SK-N-SH treated with all-trans-retinoic acid at 6 μM for 48 hours (cell line): ENCODE results near the gene EBP.
"Not testable (repeated sequence)": the region's sequence is repeated elsewhere in the genome, so short reads cannot be mapped to it uniquely, and the experiment has no call there.

Source experiments
- ATAC-seq: fragments of 200-7000 bp; cut with Tn5 transposase; 3 replicates; pipeline ENCODE4 v1.9.1; 2020; ENCODE audit warnings: mild to moderate bottlenecking, moderate library complexity
- ARNTL ChIP-seq: fragments of 450-650 bp; formaldehyde crosslinking; IDR thresholded peaks from 2 replicates; pipeline ENCODE4 v1.5.0; 2020; ENCODE audit warnings: low read depth, mild to moderate bottlenecking, moderate library complexity, borderline replicate concordance
- BACH2 ChIP-seq: fragments of 250-450 bp; sonication (Bioruptor Pico); IDR thresholded peaks from 2 replicates; pipeline ENCODE4 v1.9.0; 2021; ENCODE audit warnings: mild to moderate bottlenecking, borderline replicate concordance
- CSRNP3 ChIP-seq: fragments of 250-450 bp; sonication (Bioruptor Pico); IDR thresholded peaks from 2 replicates; pipeline ENCODE4 v1.5.1; 2021; ENCODE audit warnings: mild to moderate bottlenecking, moderate library complexity
- ESRRG ChIP-seq: fragments of 250-450 bp; sonication (Bioruptor Pico); IDR thresholded peaks from 2 replicates; pipeline ENCODE4 v1.6.1; 2021; ENCODE audit warnings: mild to moderate bottlenecking
- ISL1 ChIP-seq: fragments of 250-450 bp; sonication (Bioruptor Pico); IDR thresholded peaks from 2 replicates; pipeline ENCODE4 v2.1.2; 2022; ENCODE audit warnings: mild to moderate bottlenecking, moderate library complexity
- POU6F1 ChIP-seq: fragments of 250-450 bp; sonication (Bioruptor Pico); IDR thresholded peaks from 2 replicates; pipeline ENCODE4 v1.8.0; 2021; ENCODE audit warnings: low read depth, mild to moderate bottlenecking, moderate library complexity, borderline replicate concordance
- PPARA ChIP-seq: fragments of 250-450 bp; sonication (Bioruptor Pico); IDR thresholded peaks from 2 replicates; pipeline ENCODE4 v1.5.0; 2020; ENCODE audit warnings: mild to moderate bottlenecking, borderline replicate concordance
- SNAI2 ChIP-seq: fragments of 250-450 bp; sonication (Bioruptor Pico); IDR thresholded peaks from 2 replicates; pipeline ENCODE4 v1.5.0; 2020; ENCODE audit warnings: mild to moderate bottlenecking, moderate library complexity
- TCF4 ChIP-seq: fragments of 250-450 bp; sonication (Bioruptor Pico); IDR thresholded peaks from 2 replicates; pipeline ENCODE4 v1.8.0; 2021; ENCODE audit warnings: mild to moderate bottlenecking, moderate library complexity, borderline replicate concordance
- TOX ChIP-seq: fragments of 250-450 bp; sonication (Bioruptor Pico); IDR thresholded peaks from 2 replicates; pipeline ENCODE4 v1.8.0; 2021; ENCODE audit warnings: mild to moderate bottlenecking, moderate library complexity, borderline replicate concordance
- ZFP3 ChIP-seq: fragments of 250-450 bp; sonication (Bioruptor Pico); IDR thresholded peaks from 2 replicates; pipeline ENCODE4 v1.5.0; 2020; ENCODE audit warnings: mild to moderate bottlenecking, moderate library complexity
- ZFP30 ChIP-seq: fragments of 450-650 bp; formaldehyde crosslinking; IDR thresholded peaks from 2 replicates; pipeline ENCODE4 v1.5.0; 2022; ENCODE audit warnings: mild to moderate bottlenecking, moderate library complexity
- ZNF565 ChIP-seq: fragments of 450-650 bp; formaldehyde crosslinking; conservative IDR thresholded peaks from 2 replicates; pipeline ENCODE4 v1.5.0; 2020; ENCODE audit warnings: low read depth, mild to moderate bottlenecking, moderate library complexity
- ZNF70 ChIP-seq: fragments of 450-650 bp; formaldehyde crosslinking; IDR thresholded peaks from 2 replicates; pipeline ENCODE4 v1.5.0; 2020; ENCODE audit warnings: mild to moderate bottlenecking, moderate library complexity
- ZNF8 ChIP-seq: fragments of 450-650 bp; formaldehyde crosslinking; IDR thresholded peaks from 2 replicates; pipeline ENCODE4 v1.5.0; 2020; ENCODE audit warnings: mild to moderate bottlenecking, moderate library complexity
- TF ChIP-seq, protein P1 (sequence below): fragments of 250-450 bp; sonication (Bioruptor Pico); IDR thresholded peaks from 2 replicates; pipeline ENCODE4 v1.8.0; 2020; ENCODE audit warnings: mild to moderate bottlenecking, moderate library complexity, borderline replicate concordance
- TF ChIP-seq, protein P2 (sequence below): fragments of 250-450 bp; sonication (Bioruptor Pico); IDR thresholded peaks from 2 replicates; pipeline ENCODE4 v1.5.1; 2020; ENCODE audit warnings: low read depth, mild to moderate bottlenecking, moderate library complexity
- TF ChIP-seq, protein P3 (sequence below): fragments of 250-450 bp; sonication (Bioruptor Pico); IDR thresholded peaks from 2 replicates; pipeline ENCODE4 v1.5.0; 2020; ENCODE audit warnings: mild to moderate bottlenecking, moderate library complexity

The EBP gene

DNA sequence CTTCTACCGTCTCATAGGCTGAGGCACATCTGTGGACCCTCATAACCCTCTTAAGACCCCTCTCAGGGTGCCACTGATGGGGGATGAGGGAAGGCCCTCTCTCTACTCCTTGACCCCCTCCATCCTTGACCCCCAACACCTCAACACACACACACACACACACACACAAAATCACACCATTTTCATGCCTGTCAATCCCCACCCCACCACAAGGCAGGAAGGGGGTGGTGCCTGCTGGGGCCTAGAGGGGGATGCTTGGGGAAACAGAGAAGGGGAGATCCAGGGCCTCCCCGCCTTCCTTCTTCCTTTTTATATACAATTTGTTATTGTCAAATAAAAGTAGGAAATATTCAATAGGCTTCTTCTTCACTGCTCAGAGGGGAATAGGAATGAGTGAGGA lies 1.2 kb upstream of the EBP start (continued):
- TF ChIP-seq, protein P1, sequence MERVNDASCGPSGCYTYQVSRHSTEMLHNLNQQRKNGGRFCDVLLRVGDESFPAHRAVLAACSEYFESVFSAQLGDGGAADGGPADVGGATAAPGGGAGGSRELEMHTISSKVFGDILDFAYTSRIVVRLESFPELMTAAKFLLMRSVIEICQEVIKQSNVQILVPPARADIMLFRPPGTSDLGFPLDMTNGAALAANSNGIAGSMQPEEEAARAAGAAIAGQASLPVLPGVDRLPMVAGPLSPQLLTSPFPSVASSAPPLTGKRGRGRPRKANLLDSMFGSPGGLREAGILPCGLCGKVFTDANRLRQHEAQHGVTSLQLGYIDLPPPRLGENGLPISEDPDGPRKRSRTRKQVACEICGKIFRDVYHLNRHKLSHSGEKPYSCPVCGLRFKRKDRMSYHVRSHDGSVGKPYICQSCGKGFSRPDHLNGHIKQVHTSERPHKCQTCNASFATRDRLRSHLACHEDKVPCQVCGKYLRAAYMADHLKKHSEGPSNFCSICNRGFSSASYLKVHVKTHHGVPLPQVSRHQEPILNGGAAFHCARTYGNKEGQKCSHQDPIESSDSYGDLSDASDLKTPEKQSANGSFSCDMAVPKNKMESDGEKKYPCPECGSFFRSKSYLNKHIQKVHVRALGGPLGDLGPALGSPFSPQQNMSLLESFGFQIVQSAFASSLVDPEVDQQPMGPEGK (CRISPR knock-in tag), result no peak
- no peak for TF ChIP-seq ZFP3

GRCh38 chrX:48520976-48521352 lies 644 bp upstream of the EBP start:
- ATAC-seq, result no peak
- TF ChIP-seq ZFP30 (CRISPR knock-in tag) (no peak), ZNF565 (no peak), BACH2 (CRISPR knock-in tag) (no peak), ESRRG (no peak), PPARA (CRISPR knock-in tag) (no peak), ARNTL (CRISPR knock-in tag) (no peak), CSRNP3 (no peak), TCF4 (no peak), SNAI2 (CRISPR knock-in tag) (no peak), ZFP3 (no peak), ZNF8 (CRISPR knock-in tag) (no peak), ISL1 (CRISPR knock-in tag) (no peak), TOX (CRISPR knock-in tag) (no peak), POU6F1 (no peak)
- TF ChIP-seq, protein P2, sequence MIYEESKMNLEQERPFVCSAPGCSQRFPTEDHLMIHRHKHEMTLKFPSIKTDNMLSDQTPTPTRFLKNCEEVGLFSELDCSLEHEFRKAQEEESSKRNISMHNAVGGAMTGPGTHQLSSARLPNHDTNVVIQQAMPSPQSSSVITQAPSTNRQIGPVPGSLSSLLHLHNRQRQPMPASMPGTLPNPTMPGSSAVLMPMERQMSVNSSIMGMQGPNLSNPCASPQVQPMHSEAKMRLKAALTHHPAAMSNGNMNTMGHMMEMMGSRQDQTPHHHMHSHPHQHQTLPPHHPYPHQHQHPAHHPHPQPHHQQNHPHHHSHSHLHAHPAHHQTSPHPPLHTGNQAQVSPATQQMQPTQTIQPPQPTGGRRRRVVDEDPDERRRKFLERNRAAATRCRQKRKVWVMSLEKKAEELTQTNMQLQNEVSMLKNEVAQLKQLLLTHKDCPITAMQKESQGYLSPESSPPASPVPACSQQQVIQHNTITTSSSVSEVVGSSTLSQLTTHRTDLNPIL, result no peak
- TF ChIP-seq, protein P1 (CRISPR knock-in tag), result no peak
- TF ChIP-seq, protein P3, sequence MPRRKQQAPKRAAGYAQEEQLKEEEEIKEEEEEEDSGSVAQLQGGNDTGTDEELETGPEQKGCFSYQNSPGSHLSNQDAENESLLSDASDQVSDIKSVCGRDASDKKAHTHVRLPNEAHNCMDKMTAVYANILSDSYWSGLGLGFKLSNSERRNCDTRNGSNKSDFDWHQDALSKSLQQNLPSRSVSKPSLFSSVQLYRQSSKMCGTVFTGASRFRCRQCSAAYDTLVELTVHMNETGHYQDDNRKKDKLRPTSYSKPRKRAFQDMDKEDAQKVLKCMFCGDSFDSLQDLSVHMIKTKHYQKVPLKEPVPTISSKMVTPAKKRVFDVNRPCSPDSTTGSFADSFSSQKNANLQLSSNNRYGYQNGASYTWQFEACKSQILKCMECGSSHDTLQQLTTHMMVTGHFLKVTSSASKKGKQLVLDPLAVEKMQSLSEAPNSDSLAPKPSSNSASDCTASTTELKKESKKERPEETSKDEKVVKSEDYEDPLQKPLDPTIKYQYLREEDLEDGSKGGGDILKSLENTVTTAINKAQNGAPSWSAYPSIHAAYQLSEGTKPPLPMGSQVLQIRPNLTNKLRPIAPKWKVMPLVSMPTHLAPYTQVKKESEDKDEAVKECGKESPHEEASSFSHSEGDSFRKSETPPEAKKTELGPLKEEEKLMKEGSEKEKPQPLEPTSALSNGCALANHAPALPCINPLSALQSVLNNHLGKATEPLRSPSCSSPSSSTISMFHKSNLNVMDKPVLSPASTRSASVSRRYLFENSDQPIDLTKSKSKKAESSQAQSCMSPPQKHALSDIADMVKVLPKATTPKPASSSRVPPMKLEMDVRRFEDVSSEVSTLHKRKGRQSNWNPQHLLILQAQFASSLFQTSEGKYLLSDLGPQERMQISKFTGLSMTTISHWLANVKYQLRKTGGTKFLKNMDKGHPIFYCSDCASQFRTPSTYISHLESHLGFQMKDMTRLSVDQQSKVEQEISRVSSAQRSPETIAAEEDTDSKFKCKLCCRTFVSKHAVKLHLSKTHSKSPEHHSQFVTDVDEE (CRISPR knock-in tag), result no peak

DNA sequence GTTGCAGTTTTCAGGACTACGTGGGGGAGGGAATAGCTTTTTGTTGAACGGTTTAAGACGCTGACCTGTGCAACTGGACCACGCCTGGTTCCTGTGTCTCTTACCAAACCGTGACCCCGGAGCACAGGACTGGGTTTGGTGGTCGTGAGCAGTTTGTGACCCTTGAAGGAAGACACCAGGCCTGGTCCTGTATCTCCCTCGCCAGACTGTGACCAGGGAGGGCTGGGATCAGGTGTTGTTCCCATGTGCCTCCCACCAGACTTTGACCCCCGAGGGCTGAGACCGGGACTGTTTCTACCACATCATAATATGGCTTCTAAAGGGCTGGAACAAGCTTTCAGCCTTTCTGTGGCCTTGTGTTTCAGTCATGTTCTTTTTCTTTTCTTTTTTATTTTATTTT lies 683 bp downstream of the EBP start:
- no peak for TF ChIP-seq SNAI2 (CRISPR knock-in tag)
- ATAC-seq, result no peak

DNA sequence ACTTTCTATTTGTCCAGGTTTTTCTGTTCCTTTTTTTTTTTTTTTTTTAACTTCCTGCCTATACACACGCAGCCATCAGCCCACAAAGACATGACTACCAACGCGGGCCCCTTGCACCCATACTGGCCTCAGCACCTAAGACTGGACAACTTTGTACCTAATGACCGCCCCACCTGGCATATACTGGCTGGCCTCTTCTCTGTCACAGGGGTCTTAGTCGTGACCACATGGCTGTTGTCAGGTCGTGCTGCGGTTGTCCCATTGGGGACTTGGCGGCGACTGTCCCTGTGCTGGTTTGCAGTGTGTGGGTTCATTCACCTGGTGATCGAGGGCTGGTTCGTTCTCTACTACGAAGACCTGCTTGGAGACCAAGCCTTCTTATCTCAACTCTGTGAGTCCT lies 2.1 kb downstream of the EBP start:
- ATAC-seq, result no peak
- TF ChIP-seq, protein P3 (CRISPR knock-in tag), result no peak
- TF ChIP-seq ISL1 (CRISPR knock-in tag) (no peak), ZNF70 (CRISPR knock-in tag) (no peak)

DNA sequence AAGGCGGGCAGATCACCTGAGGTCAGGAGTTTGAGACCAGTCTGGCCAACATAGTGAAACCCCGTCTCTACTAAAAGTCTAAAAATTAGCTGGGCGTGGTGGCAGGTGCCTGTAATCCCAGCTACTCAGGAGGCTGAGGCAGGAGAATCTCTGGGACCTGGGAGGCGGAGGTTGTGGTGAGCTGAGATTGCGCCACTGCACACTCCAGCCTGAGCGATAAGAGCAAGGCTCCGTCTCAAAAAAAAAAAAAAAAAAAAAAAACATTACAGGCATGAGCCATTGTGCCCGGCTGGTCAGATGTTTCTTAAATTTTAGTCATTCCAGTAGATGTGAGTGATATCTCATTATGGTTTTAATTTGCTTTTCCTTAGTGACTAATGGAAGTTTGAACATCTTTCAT lies 4.2 kb downstream of the EBP start:
- not testable (repeated sequence) for ATAC-seq
